ENCODE results near the gene RPS21.

DNA sequence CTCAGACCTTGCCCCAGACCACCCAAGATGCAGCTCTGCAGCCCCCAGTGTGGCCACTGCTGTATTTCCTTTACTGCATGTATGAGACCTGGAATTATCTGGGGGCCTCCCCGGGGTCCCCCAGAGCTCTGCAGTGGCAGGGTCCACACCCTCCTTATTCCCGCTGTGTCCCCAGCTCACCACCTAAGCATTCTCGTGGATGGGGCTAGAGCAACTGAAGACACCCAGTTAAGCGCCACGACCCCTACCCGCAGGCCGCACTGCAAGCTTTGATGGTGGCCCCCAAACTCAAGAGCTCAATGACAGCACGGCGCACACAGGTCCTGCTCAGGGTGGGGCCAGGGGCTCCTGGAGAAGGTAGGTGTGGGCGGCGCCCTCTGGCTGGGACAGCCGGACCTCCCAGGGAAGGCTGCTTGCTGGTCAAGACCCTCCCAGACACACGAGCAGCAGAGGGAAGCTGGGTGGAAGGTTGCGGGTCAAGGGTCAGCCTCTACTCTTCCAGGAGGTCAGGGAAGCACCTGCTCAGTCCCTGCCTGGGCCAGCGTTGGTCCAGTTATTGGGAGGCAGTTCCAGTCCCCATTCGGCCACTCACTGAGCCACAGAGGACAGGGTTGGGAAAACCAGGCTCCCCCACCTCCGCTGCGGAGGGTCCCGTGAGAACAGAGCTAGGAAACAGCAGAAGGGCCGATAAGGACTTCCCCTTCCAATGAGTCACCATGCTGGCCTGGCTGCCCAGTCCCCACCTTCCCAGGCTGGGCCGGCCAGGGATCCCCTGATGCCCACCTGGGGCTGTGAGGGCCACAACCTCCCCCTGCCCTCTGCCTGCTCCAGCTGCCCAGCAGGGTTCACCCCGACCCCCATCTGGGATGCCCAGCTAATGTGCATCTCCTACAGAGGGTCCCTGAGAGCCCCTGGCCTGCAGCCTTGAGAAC lies 22.7 kb upstream of the RPS21 start:
- TF ChIP-seq, protein P1, sequence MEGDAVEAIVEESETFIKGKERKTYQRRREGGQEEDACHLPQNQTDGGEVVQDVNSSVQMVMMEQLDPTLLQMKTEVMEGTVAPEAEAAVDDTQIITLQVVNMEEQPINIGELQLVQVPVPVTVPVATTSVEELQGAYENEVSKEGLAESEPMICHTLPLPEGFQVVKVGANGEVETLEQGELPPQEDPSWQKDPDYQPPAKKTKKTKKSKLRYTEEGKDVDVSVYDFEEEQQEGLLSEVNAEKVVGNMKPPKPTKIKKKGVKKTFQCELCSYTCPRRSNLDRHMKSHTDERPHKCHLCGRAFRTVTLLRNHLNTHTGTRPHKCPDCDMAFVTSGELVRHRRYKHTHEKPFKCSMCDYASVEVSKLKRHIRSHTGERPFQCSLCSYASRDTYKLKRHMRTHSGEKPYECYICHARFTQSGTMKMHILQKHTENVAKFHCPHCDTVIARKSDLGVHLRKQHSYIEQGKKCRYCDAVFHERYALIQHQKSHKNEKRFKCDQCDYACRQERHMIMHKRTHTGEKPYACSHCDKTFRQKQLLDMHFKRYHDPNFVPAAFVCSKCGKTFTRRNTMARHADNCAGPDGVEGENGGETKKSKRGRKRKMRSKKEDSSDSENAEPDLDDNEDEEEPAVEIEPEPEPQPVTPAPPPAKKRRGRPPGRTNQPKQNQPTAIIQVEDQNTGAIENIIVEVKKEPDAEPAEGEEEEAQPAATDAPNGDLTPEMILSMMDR (IDR thresholded peaks at IDR 0.05 in 8 of 11, conservative IDR thresholded peaks at IDR 0.05 in 3 of 11): no peak
- no peak for TF ChIP-seq POLR2A (IDR thresholded peaks at IDR 0.05)
